Measurements from ENCODE around the gene TRPV3. TPM values are rescaled to one million over a fixed set of nuclear protein-coding genes. Genes with fewer than 3 reads are reported as not detected.
"Not testable (repeated sequence)": the region's sequence is repeated elsewhere in the genome, so short reads cannot be mapped to it uniquely, and the experiment has no call there.

The TRPV3 gene
- total RNA-seq, 1 experiment from 2014 or later = 0.38 TPM

GRCh38 chr17:3474212-3474611, 83.4 kb downstream of the TRPV3 start:
- no peak for DNase-seq
- no peak overlapping the region for H3K4me3 Mint-ChIP-seq (ENCODE audit: low read depth, unreplicated experiment)
- H3K36me3 Mint-ChIP-seq (ENCODE audit: insufficient read depth, unreplicated experiment) = no peaks in the 10 kb centered on the region
- BruUV-seq (replicated peaks) = no TSS peak
- H3K9me3 Mint-ChIP-seq (ENCODE audit: low read depth, unreplicated experiment) = no peaks in the 10 kb centered on the region
- H3K27ac Mint-ChIP-seq (ENCODE audit: unreplicated experiment) = no peak overlapping the region
- CTCF ChIA-PET = no interaction called here
- intact Hi-C loops (cut with micrococcal nuclease; ENCODE audit: unreplicated experiment) = no loop called here
- TF ChIP-seq, protein P1, sequence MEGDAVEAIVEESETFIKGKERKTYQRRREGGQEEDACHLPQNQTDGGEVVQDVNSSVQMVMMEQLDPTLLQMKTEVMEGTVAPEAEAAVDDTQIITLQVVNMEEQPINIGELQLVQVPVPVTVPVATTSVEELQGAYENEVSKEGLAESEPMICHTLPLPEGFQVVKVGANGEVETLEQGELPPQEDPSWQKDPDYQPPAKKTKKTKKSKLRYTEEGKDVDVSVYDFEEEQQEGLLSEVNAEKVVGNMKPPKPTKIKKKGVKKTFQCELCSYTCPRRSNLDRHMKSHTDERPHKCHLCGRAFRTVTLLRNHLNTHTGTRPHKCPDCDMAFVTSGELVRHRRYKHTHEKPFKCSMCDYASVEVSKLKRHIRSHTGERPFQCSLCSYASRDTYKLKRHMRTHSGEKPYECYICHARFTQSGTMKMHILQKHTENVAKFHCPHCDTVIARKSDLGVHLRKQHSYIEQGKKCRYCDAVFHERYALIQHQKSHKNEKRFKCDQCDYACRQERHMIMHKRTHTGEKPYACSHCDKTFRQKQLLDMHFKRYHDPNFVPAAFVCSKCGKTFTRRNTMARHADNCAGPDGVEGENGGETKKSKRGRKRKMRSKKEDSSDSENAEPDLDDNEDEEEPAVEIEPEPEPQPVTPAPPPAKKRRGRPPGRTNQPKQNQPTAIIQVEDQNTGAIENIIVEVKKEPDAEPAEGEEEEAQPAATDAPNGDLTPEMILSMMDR (IDR thresholded peaks at IDR 0.05; ENCODE audit: unreplicated experiment) = no peak
- H3K27me3 Mint-ChIP-seq (ENCODE audit: unreplicated experiment) = peaks cover 11% of the 10 kb centered on the region
- peaks cover 13% of the 10 kb centered on the region for H3K4me1 Mint-ChIP-seq (ENCODE audit: low read depth, unreplicated experiment)

GRCh38 chr17:3472137-3472536, 85.5 kb downstream of the TRPV3 start:
- no peak overlapping the region for H3K27ac Mint-ChIP-seq (ENCODE audit: unreplicated experiment)
- TF ChIP-seq, protein P1 (IDR thresholded peaks at IDR 0.05; ENCODE audit: unreplicated experiment) = no peak
- no peak overlapping the region for H3K4me3 Mint-ChIP-seq (ENCODE audit: low read depth, unreplicated experiment)
- CTCF ChIA-PET = no interaction called here
- H3K27me3 Mint-ChIP-seq (ENCODE audit: unreplicated experiment) = no peaks in the 10 kb centered on the region
- H3K4me1 Mint-ChIP-seq (ENCODE audit: low read depth, unreplicated experiment) = peaks cover 13% of the 10 kb centered on the region
- intact Hi-C loops (cut with micrococcal nuclease; ENCODE audit: unreplicated experiment) = no loop called here
- H3K36me3 Mint-ChIP-seq (ENCODE audit: insufficient read depth, unreplicated experiment) = no peaks in the 10 kb centered on the region
- no TSS peak for BruUV-seq (replicated peaks)
- no peaks in the 10 kb centered on the region for H3K9me3 Mint-ChIP-seq (ENCODE audit: low read depth, unreplicated experiment)
- no peak for DNase-seq

- no peak within 1 kb of the TSS for H3K27ac Mint-ChIP-seq (ENCODE audit: unreplicated experiment)
- intact Hi-C loops (cut with micrococcal nuclease; ENCODE audit: unreplicated experiment) = no loop called here
These were observed 86.0 kb downstream of the TRPV3 start, which contains the start of gene SPATA22 for GRCh38 chr17:3471599-3471998. Gene SPATA22 (minus strand): TSS chr17:3471819. CDS start chr17:3469325, 2,494 bp downstream.

DNA sequence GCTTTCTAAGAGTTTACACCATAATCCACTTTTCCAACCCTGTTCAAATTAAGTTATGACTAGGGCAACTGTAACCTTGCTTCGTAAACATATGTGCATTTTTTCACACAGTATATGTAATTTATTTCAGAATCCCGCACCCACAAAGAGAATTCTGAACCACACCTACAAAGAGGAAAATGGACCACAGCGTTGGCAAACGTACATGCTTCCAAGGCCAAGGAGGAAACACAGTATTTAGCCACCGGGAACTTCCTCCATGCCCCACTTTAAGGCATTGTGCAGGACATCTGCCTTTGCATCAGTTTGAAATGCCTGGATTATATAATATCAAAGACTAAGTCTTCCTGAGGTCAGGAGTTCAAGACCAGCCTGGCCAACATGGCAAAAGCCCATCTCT, 88.1 kb downstream of the TRPV3 start:
- TF ChIP-seq, protein P1 (IDR thresholded peaks at IDR 0.05; ENCODE audit: unreplicated experiment) = no peak
- intact Hi-C loops (cut with micrococcal nuclease; ENCODE audit: unreplicated experiment) = no loop called here
- Mint-ChIP-seq H3K4me1 (ENCODE audit: low read depth, unreplicated experiment) (no peaks in the 10 kb centered on the region), H3K27me3 (ENCODE audit: unreplicated experiment) (no peaks in the 10 kb centered on the region), H3K36me3 (ENCODE audit: insufficient read depth, unreplicated experiment) (no peaks in the 10 kb centered on the region), H3K9me3 (ENCODE audit: low read depth, unreplicated experiment) (no peaks in the 10 kb centered on the region), H3K27ac (ENCODE audit: unreplicated experiment) (no peak overlapping the region), H3K4me3 (ENCODE audit: low read depth, unreplicated experiment) (no peak overlapping the region)
- CTCF ChIA-PET = no interaction called here
- BruUV-seq (replicated peaks) = no TSS peak
- DNase-seq = no peak

More at GRCh38 chr17:3471599-3471998, 86.0 kb downstream of the TRPV3 start, which contains the start of gene SPATA22:
- Mint-ChIP-seq H3K4me1 (ENCODE audit: low read depth, unreplicated experiment) (peaks cover 13% of the 10 kb centered on the region), H3K36me3 (ENCODE audit: insufficient read depth, unreplicated experiment) (no peaks in the 10 kb centered on the region), H3K27me3 (ENCODE audit: unreplicated experiment) (no peaks in the 10 kb centered on the region), H3K4me3 (ENCODE audit: low read depth, unreplicated experiment) (no peak within 1 kb of the TSS), H3K9me3 (ENCODE audit: low read depth, unreplicated experiment) (no peaks in the 10 kb centered on the region)
- BruUV-seq (replicated peaks) = no TSS peak
- TF ChIP-seq, protein P1 (IDR thresholded peaks at IDR 0.05; ENCODE audit: unreplicated experiment) = no peak
- no peak for DNase-seq
- CTCF ChIA-PET = no interaction called here

DNA sequence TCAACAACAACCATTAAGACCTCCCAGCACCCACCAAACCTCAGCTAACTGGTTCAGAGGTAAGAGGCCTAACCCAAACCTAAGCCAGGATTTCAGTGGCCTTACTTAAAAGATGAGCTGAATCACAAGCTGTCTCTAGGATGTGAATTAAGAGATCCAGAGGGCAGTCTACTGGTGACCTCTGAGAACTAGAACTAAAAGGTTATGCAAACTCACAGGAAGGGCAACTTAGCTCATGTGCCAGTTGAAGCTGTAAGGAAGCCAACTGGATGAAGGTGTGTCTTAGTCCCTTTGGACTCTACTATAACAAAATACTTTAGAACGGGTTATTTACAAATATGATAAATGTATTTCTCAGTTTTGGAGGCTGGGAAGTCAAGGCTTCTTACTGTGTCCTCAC, 91.3 kb downstream of the TRPV3 start:
- H3K27ac Mint-ChIP-seq (ENCODE audit: unreplicated experiment); CTCF ChIA-PET; BruUV-seq (replicated peaks); DNase-seq; H3K27me3 Mint-ChIP-seq (ENCODE audit: unreplicated experiment); H3K4me1 Mint-ChIP-seq (ENCODE audit: low read depth, unreplicated experiment); H3K9me3 Mint-ChIP-seq (ENCODE audit: low read depth, unreplicated experiment); intact Hi-C loops (cut with micrococcal nuclease; ENCODE audit: unreplicated experiment); H3K36me3 Mint-ChIP-seq (ENCODE audit: insufficient read depth, unreplicated experiment); H3K4me3 Mint-ChIP-seq (ENCODE audit: low read depth, unreplicated experiment): not testable (repeated sequence)

Other genes with a start within 250 kb of the TRPV3 start
- not detected in 2 replicates for gene OR3A2, start 171.5 kb downstream of the TRPV3 start, total RNA-seq (2022)
- not detected in 2 replicates for gene OR1E1, start 159.4 kb downstream of the TRPV3 start, total RNA-seq (2022)
- gene OR3A3, start 146.4 kb downstream of the TRPV3 start, total RNA-seq (2022) = not detected in 2 replicates
- gene OR1E2, start 124.0 kb downstream of the TRPV3 start, total RNA-seq (2022) = not detected in 2 replicates
- gene SPATA22, start 86.0 kb downstream of the TRPV3 start, total RNA-seq (2022) = not detected in 2 replicates
- gene ASPA, start 81.8 kb downstream of the TRPV3 start, total RNA-seq (2022) = not detected in 2 replicates
- 9.7 and 10.1 TPM in 2 replicates for gene TRPV1, start 51.6 kb upstream of the TRPV3 start, total RNA-seq (2022)
- gene SHPK, start 78.4 kb upstream of the TRPV3 start, total RNA-seq (2022) = 8.5 and 9.4 TPM in 2 replicates
- 5.1 TPM in 2 replicates for gene CTNS, start 78.9 kb upstream of the TRPV3 start, total RNA-seq (2022)
- gene TAX1BP3, start 110.8 kb upstream of the TRPV3 start, total RNA-seq (2022) = 63.9 and 66.1 TPM in 2 replicates
- gene EMC6, start 111.0 kb upstream of the TRPV3 start, total RNA-seq (2022) = 38.2 and 42.9 TPM in 2 replicates
- 11.1 and 11.6 TPM in 2 replicates for gene P2RX5, start 138.3 kb upstream of the TRPV3 start, total RNA-seq (2022)
- 11.8 and 13.4 TPM in 2 replicates for gene HASPIN, start 166.1 kb upstream of the TRPV3 start, total RNA-seq (2022)
- gene ITGAE, start 243.4 kb upstream of the TRPV3 start, total RNA-seq (2022) = 8.4 and 14.7 TPM in 2 replicates

Data from Calu3 (cell line).